K562 (cell line): ENCODE data around the gene LYPLA2. TPM values are rescaled to one million over a fixed set of nuclear protein-coding genes. Genes with fewer than 3 reads are reported as not detected.

Experiments
- BMI1 ChIP-seq: fragments of 150-350 bp; IDR thresholded peaks from 2 replicates; pipeline ENCODE4 v1.6.1; 2014; ENCODE audit warnings: low read length
- DDX20 ChIP-seq: fragments of 450-650 bp; IDR thresholded peaks from 2 replicates; pipeline ENCODE4 v1.6.1; 2016; ENCODE audit warnings: missing genetic modification characterization, low read depth, mild to moderate bottlenecking, missing compliant biosample characterization, moderate library complexity
- DPF2 ChIP-seq: fragments of 450-650 bp; IDR thresholded peaks from 2 replicates; pipeline ENCODE4 v1.6.1; 2016
- EGR1 ChIP-seq: fragments of 450-650 bp; conservative IDR thresholded peaks from 2 replicates; pipeline ENCODE4 v1.6.1; 2017; ENCODE audit warnings: mild to moderate bottlenecking
- HDAC6 ChIP-seq: IDR thresholded peaks from 2 replicates; pipeline ENCODE4 v1.6.1; 2012; ENCODE audit warnings: low read depth, mild to moderate bottlenecking, control low read depth, inconsistent platforms, low read length, moderate library complexity
- KAT8 ChIP-seq: fragments of 450-650 bp; IDR thresholded peaks from 2 replicates; pipeline ENCODE4 v1.6.1; 2016; ENCODE audit warnings: low read depth, mild to moderate bottlenecking
- MEIS2 ChIP-seq: fragments of 450-650 bp; IDR thresholded peaks from 2 replicates; pipeline ENCODE4 v1.6.1; 2014; ENCODE audit warnings: mild to moderate bottlenecking; ENCODE audit not compliant: partially characterized antibody
- MXI1 ChIP-seq: IDR thresholded peaks from 2 replicates; pipeline ENCODE4 v1.6.1; 2011; ENCODE audit warnings: low read depth, mild to moderate bottlenecking, improper control_type of control experiment, low read length
- PCBP2 ChIP-seq: fragments of 200-400 bp; formaldehyde crosslinking; IDR thresholded peaks from 2 replicates; pipeline ENCODE4 v1.6.1; 2018; ENCODE audit warnings: low read length, low read depth, mild to moderate bottlenecking, moderate library complexity; ENCODE audit not compliant: poor library complexity, severe bottlenecking
- POLR2AphosphoS5 ChIP-seq: IDR thresholded peaks from 2 replicates; pipeline ENCODE4 v1.6.1; 2011; ENCODE audit warnings: mild to moderate bottlenecking, low read depth, low read length, moderate library complexity; ENCODE audit not compliant: control insufficient read depth, insufficient read depth
- RBM34 ChIP-seq: fragments of 200-400 bp; formaldehyde crosslinking; IDR thresholded peaks from 2 replicates; pipeline ENCODE4 v1.6.1; 2018; ENCODE audit warnings: low read length, borderline replicate concordance; ENCODE audit not compliant: insufficient read depth
- TAF9B ChIP-seq: fragments of 450-650 bp; IDR thresholded peaks from 2 replicates; pipeline ENCODE4 v1.6.1; 2018; ENCODE audit warnings: mild to moderate bottlenecking; ENCODE audit not compliant: partially characterized antibody
- ZNF384 ChIP-seq: IDR thresholded peaks from 2 replicates; pipeline ENCODE4 v1.6.1; 2012; ENCODE audit warnings: low read depth, low read length, improper control_type of control experiment
- polyA plus RNA-seq, 8 experiments: library from polyadenylated mRNA; depleted of rRNA in 4 of 8; stranded (reverse) in 5 of 8; unstranded in 3 of 8; fragments of >200 nt; fragmentation: Nextera tagmentation in 2 of 8; fragmentation: Illumina TruSeq in 1 of 8; extraction: Ambion mirVana in 2 of 8; extraction: Trizol in 1 of 8; gene quantifications; 2 replicates each; pipeline versions ENCODE4 v1.2.1 to v1.2.3, GENCODE V29; 2011 to 2014; ENCODE audit warnings: inconsistent platforms in 1 of 8, missing spikeins in 1 of 8
- total RNA-seq, 7 experiments: library from RNA; depleted of rRNA in 6 of 7; stranded (reverse); fragments of >200 nt in 6 of 7; fragmentation: Illumina TruSeq in 2 of 7; extraction: Trizol in 2 of 7; gene quantifications; 2 replicates each; pipeline versions ENCODE4 v1.2.1 to v1.2.3, GENCODE V29; 2011 to 2021; ENCODE audit warnings: low replicate concordance in 1 of 7
- TF ChIP-seq, protein P1 (sequence below), 2 experiments: fragments of 450-650 bp in 1 of 2; sonication (generic) in 1 of 2; formaldehyde crosslinking in 1 of 2; IDR thresholded peaks; 2 replicates each; pipeline versions ENCODE4 v1.7.1 to v1.9.0; 2016 to 2022; ENCODE audit warnings: inconsistent platforms in 1 of 2, mild to moderate bottlenecking in 1 of 2, missing genetic modification reagents in 1 of 2
- TF ChIP-seq, protein P2 (sequence below): conservative IDR thresholded peaks from 2 replicates; pipeline ENCODE4 v1.6.1; 2011; ENCODE audit warnings: low read depth, mild to moderate bottlenecking, low read length; ENCODE audit not compliant: control insufficient read depth
- TF ChIP-seq, protein P3 (sequence below): sonication (generic); formaldehyde crosslinking; IDR thresholded peaks from 2 replicates; pipeline ENCODE4 v1.8.0; 2022; ENCODE audit warnings: missing genetic modification reagents, mild to moderate bottlenecking, moderate library complexity, borderline replicate concordance

Gene LYPLA2
- total and polyA plus RNA-seq, 9 of the 15 experiments (the other 6 are each of a cell fraction or from before 2014, with no cell fraction given): 3.9 to 128 (median 60.1) TPM

DNA sequence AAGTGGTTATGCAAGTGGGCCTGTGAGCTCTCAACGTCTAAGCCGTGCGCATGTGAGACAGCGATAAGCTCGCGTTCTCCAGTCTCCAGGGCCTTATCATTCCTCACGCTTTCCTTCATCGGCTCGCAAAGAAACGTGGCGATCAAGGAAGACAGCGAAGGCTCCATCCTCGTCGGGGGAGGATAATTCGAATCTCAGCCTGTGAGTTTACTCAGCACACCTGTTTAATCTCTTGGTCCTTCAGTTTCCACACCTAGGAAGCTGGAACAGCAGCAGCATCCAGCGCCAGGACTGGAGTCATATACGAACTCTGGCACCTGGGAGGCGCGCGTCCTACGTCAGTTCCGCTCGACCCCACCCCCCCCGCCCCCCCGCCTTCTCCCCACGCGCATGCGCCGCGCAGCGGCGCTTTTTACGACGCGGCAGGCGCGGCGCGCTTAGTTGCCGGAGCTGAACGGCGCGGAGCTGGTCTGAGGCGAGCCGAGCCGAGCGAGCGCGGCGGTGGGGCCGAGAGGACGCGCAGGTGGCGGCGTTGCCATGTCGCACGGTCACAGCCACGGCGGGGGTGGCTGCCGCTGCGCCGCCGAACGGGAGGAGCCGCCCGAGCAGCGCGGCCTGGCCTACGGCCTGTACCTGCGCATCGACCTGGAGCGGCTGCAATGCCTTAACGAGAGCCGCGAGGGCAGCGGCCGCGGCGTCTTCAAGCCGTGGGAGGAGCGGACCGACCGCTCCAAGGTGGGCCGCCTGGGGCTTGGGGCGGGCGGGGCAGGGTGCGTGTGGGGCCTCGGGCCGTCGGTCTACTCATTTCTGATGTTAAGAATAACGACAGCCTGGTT is 12.7 kb upstream of the LYPLA2 start, which contains the start of gene PITHD1 (continued):
- TF ChIP-seq, protein P1, sequence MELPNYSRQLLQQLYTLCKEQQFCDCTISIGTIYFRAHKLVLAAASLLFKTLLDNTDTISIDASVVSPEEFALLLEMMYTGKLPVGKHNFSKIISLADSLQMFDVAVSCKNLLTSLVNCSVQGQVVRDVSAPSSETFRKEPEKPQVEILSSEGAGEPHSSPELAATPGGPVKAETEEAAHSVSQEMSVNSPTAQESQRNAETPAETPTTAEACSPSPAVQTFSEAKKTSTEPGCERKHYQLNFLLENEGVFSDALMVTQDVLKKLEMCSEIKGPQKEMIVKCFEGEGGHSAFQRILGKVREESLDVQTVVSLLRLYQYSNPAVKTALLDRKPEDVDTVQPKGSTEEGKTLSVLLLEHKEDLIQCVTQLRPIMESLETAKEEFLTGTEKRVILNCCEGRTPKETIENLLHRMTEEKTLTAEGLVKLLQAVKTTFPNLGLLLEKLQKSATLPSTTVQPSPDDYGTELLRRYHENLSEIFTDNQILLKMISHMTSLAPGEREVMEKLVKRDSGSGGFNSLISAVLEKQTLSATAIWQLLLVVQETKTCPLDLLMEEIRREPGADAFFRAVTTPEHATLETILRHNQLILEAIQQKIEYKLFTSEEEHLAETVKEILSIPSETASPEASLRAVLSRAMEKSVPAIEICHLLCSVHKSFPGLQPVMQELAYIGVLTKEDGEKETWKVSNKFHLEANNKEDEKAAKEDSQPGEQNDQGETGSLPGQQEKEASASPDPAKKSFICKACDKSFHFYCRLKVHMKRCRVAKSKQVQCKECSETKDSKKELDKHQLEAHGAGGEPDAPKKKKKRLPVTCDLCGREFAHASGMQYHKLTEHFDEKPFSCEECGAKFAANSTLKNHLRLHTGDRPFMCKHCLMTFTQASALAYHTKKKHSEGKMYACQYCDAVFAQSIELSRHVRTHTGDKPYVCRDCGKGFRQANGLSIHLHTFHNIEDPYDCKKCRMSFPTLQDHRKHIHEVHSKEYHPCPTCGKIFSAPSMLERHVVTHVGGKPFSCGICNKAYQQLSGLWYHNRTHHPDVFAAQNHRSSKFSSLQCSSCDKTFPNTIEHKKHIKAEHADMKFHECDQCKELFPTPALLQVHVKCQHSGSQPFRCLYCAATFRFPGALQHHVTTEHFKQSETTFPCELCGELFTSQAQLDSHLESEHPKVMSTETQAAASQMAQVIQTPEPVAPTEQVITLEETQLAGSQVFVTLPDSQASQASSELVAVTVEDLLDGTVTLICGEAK (IDR thresholded peaks at IDR 0.05): peak; percentile 80
- TF ChIP-seq, protein P1 (CRISPR knock-in tag; IDR thresholded peaks at IDR 0.05): no peak; the same call in 1 of the 2 replicates
- TF ChIP-seq DPF2 (peak; percentile 98), TAF9B (peak; percentile 90), MEIS2 (peak; percentile 91), RBM34 (no peak), BMI1 (no peak), POLR2AphosphoS5 (peak; percentile 93), ZNF384 (no peak), DDX20 (tag) (no peak), HDAC6 (no peak), MXI1 (peak; percentile 92), PCBP2 (no peak), KAT8 (no peak), EGR1 (peak; percentile 22; the same call in 1 of the 2 replicates)
- TF ChIP-seq, protein P2, sequence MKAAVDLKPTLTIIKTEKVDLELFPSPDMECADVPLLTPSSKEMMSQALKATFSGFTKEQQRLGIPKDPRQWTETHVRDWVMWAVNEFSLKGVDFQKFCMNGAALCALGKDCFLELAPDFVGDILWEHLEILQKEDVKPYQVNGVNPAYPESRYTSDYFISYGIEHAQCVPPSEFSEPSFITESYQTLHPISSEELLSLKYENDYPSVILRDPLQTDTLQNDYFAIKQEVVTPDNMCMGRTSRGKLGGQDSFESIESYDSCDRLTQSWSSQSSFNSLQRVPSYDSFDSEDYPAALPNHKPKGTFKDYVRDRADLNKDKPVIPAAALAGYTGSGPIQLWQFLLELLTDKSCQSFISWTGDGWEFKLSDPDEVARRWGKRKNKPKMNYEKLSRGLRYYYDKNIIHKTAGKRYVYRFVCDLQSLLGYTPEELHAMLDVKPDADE: peak; percentile 82
- TF ChIP-seq, protein P3, sequence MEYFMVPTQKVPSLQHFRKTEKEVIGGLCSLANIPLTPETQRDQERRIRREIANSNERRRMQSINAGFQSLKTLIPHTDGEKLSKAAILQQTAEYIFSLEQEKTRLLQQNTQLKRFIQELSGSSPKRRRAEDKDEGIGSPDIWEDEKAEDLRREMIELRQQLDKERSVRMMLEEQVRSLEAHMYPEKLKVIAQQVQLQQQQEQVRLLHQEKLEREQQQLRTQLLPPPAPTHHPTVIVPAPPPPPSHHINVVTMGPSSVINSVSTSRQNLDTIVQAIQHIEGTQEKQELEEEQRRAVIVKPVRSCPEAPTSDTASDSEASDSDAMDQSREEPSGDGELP: peak; percentile 93
